Osteoblast (primary cell): ENCODE results near the gene NEDD4L. TPM values are rescaled to one million over a fixed set of nuclear protein-coding genes. Genes with fewer than 3 reads are reported as not detected.
A peak's percentile ranks its signal among the peaks of the same experiment; 100 is the strongest.

Experiments used
- DNase-seq: peaks from one replicate; pipeline ENCODE4 v3.0.0; 2011; ENCODE audit warnings: low spot score, mixed read lengths; ENCODE audit not compliant: insufficient read length; ENCODE audit errors: missing footprints
- H2AFZ ChIP-seq: 2 replicates; pipeline ENCODE4 v1.6.0; 2011; ENCODE audit warnings: mild to moderate bottlenecking, low read length
- H3K27ac ChIP-seq: 2 replicates; pipeline ENCODE4 v1.5.1; 2011; ENCODE audit warnings: mild to moderate bottlenecking, low read depth, low read length, moderate library complexity
- H3K27me3 ChIP-seq: 2 replicates; pipeline ENCODE4 v1.6.0; 2012; ENCODE audit warnings: mild to moderate bottlenecking, control low read depth, inconsistent platforms, low read length, moderate library complexity; ENCODE audit not compliant: insufficient read depth
- H3K36me3 ChIP-seq: 2 replicates; pipeline ENCODE4 v1.5.1; 2011; ENCODE audit warnings: mild to moderate bottlenecking, low read length, control low read depth, moderate library complexity; ENCODE audit not compliant: insufficient read depth
- H3K4me1 ChIP-seq: 2 replicates; pipeline ENCODE4 v1.5.1; 2011; ENCODE audit warnings: mild to moderate bottlenecking, low read length, control low read depth, moderate library complexity; ENCODE audit not compliant: insufficient read depth
- H3K4me2 ChIP-seq: 2 replicates; pipeline ENCODE4 v1.6.0; 2011; ENCODE audit warnings: mild to moderate bottlenecking, low read length; ENCODE audit not compliant: insufficient read depth
- H3K4me3 ChIP-seq: fragments of 200-600 bp; sonication (generic); 3 replicates; pipeline ENCODE4 v1.5.1; 2012; ENCODE audit warnings: mild to moderate bottlenecking, low read length, inconsistent platforms; ENCODE audit not compliant: insufficient read depth
- H3K79me2 ChIP-seq: 2 replicates; pipeline ENCODE4 v1.6.0; 2012; ENCODE audit warnings: mild to moderate bottlenecking, low read length, control low read depth, inconsistent platforms; ENCODE audit not compliant: insufficient read depth
- H3K9me3 ChIP-seq: 2 replicates; pipeline ENCODE4 v1.5.1; 2011; ENCODE audit warnings: low read depth, low read length, control low read depth
- H4K20me1 ChIP-seq: 2 replicates; pipeline ENCODE4 v1.6.0; 2012; ENCODE audit warnings: mild to moderate bottlenecking, low read length, control low read depth; ENCODE audit not compliant: insufficient read depth
- total RNA-seq: library from RNA; depleted of rRNA; stranded (reverse); fragments of >200 nt; gene quantifications from 2 replicates; pipeline ENCODE4 v1.2.3, GENCODE V29; 2012
- TF ChIP-seq, protein P1 (sequence below): IDR thresholded peaks from 2 replicates; pipeline ENCODE4 v1.5.1; 2011; ENCODE audit warnings: mild to moderate bottlenecking, low read depth, low read length, moderate library complexity; ENCODE audit errors: extremely low read depth

Gene NEDD4L
- total RNA-seq, 1 donor: 30.0 TPM

DNA sequence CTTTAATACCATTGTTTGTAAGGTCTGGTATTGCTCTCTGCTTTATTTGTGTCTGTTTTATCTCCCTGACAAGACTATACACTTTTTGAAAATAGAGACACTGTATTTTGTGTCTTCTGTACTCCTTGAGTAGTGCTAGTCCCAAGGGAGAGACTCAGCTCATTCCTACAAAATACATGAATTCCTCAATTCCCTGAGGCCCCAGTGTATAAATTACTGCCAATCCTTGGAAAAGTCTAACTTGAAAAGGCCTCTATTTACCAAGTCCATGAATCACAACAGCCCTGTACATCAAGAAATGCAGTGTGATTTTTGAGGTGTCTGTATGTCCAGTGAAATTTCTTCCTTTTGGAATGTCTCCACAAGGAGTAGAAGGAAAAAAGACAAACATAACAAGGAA lies 34.9 kb upstream of the NEDD4L start:
- TF ChIP-seq, protein P1, sequence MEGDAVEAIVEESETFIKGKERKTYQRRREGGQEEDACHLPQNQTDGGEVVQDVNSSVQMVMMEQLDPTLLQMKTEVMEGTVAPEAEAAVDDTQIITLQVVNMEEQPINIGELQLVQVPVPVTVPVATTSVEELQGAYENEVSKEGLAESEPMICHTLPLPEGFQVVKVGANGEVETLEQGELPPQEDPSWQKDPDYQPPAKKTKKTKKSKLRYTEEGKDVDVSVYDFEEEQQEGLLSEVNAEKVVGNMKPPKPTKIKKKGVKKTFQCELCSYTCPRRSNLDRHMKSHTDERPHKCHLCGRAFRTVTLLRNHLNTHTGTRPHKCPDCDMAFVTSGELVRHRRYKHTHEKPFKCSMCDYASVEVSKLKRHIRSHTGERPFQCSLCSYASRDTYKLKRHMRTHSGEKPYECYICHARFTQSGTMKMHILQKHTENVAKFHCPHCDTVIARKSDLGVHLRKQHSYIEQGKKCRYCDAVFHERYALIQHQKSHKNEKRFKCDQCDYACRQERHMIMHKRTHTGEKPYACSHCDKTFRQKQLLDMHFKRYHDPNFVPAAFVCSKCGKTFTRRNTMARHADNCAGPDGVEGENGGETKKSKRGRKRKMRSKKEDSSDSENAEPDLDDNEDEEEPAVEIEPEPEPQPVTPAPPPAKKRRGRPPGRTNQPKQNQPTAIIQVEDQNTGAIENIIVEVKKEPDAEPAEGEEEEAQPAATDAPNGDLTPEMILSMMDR: no peak
- H3K4me1 ChIP-seq: peaks cover 39% of the 10 kb centered on the region
- H3K4me3 ChIP-seq: no peak overlapping the region
- no peaks in the 10 kb centered on the region for H4K20me1 ChIP-seq
- H2AFZ ChIP-seq: no peak overlapping the region
- H3K27ac ChIP-seq: no peak overlapping the region
- peak; percentile 64 for DNase-seq
- H3K4me2 ChIP-seq: peak overlapping the region; percentile 7
- H3K79me2 ChIP-seq: no peaks in the 10 kb centered on the region
- no peaks in the 10 kb centered on the region for H3K9me3 ChIP-seq
- H3K36me3 ChIP-seq: no peaks in the 10 kb centered on the region
- H3K27me3 ChIP-seq: no peaks in the 10 kb centered on the region

DNA sequence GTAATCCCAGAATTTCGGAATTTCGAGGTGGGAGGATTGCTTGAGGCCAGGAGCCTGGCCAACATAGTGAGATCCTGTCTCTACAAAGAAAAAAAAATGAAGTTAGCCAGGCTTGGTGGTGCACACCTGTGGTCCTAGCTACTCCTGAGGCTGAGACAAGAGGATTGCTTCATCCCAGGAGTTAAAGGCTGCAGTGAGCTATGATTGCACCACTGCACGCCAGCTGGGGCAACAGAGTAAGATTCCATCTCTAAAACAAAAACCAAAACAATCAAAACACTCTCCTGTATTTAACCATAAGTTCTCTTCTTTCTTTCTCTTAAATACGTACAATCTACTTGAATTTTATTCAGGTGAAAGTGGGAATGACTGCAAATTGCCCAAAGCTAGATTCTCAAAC lies 33.8 kb upstream of the NEDD4L start:
- Histone ChIP-seq H2AFZ (no peak overlapping the region), H3K4me3 (no peak overlapping the region), H3K9me3 (no peaks in the 10 kb centered on the region), H3K27ac (no peak overlapping the region), H3K4me2 (no peak overlapping the region), H3K4me1 (peaks cover 30% of the 10 kb centered on the region), H4K20me1 (no peaks in the 10 kb centered on the region), H3K36me3 (no peaks in the 10 kb centered on the region), H3K27me3 (no peaks in the 10 kb centered on the region), H3K79me2 (no peaks in the 10 kb centered on the region)
- TF ChIP-seq, protein P1: no peak
- DNase-seq: no peak

DNA sequence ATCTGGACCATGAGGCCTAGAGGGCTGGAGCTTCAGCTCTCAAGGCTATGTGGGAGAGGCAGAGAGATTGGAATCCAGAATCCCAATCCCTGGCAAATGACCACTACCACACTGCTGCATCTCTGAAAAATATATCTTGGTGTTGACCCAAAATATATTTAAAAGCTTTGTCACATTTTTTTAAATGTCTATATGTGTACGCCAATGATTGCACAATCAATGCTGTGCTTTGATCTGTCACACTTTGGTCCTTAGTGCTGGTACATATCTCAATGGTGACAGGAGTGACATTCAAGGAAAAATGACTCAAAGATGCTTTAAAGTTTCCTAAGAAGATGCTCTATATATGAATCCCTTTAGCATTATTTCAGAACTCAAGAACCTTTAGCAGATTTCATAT lies 31.7 kb upstream of the NEDD4L start:
- H2AFZ ChIP-seq: no peak overlapping the region
- no peaks in the 10 kb centered on the region for H3K36me3 ChIP-seq
- TF ChIP-seq, protein P1: no peak
- no peak overlapping the region for H3K4me2 ChIP-seq
- no peaks in the 10 kb centered on the region for H3K79me2 ChIP-seq
- no peak for DNase-seq
- H3K4me1 ChIP-seq: peaks cover 22% of the 10 kb centered on the region
- no peak overlapping the region for H3K27ac ChIP-seq
- no peaks in the 10 kb centered on the region for H3K9me3 ChIP-seq
- no peaks in the 10 kb centered on the region for H3K27me3 ChIP-seq
- no peaks in the 10 kb centered on the region for H4K20me1 ChIP-seq
- no peak overlapping the region for H3K4me3 ChIP-seq

DNA sequence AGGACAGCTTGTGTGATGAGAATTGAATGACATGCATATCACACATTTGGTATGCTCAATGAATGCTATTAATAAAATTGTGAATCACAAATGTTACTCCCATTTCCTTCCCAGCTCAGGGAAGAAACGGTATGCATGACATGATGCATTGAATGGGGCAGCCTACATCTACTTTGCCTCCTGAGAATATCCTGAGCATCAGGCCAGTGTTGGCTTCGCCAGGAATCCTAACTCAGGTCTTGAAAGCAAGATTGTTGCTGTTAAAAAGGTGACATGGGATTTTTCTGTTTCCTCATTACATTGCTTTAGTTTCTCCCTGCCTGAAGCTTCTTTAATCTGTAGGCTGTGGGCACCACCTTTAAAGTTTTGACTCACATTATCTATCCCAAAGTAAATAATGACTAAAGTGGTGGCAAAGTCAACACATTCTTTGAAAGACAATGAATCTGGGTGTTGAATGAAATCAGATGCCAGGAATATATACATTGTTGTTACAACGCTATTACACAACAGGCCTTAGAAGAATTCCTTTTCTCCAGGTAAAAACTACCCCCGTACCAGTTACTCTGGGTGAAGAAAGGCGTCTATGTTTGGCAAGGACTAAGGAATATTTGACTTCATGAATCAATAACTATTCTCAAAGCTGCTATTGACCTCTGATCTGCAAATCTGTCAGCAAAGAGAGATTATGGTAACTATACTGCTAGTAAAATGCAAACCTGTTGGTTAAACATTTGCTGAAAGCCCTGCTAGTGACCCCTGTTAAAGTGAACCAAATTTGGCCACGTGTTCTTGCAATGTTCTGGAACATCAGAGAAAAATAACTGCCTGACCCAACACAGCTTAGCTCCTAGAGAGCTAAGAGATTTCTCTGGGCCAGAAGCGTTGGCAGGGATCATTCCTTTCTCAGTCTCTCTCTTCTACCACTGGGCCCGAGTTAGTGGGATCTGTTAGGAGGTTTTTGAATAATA lies 30.5 kb upstream of the NEDD4L start:
- Histone ChIP-seq H3K27ac (no peak overlapping the region), H3K79me2 (no peaks in the 10 kb centered on the region), H3K4me3 (no peak overlapping the region), H3K36me3 (no peaks in the 10 kb centered on the region), H2AFZ (no peak overlapping the region), H4K20me1 (no peaks in the 10 kb centered on the region), H3K4me2 (no peak overlapping the region), H3K27me3 (no peaks in the 10 kb centered on the region), H3K9me3 (no peaks in the 10 kb centered on the region), H3K4me1 (peaks cover 22% of the 10 kb centered on the region)
- TF ChIP-seq, protein P1: no peak
- DNase-seq: no peak
